Peyer's patch (tissue), 4 donors: ENCODE results near the gene ZIC4. TPM values are rescaled to one million over a fixed set of nuclear protein-coding genes. Genes with fewer than 3 reads are reported as not detected.

Experiments used
- DNase-seq, 3 donors: peaks; one replicate each; pipeline ENCODE4 v3.0.0-alpha.2; 2017 to 2019
- H3K27ac ChIP-seq, 4 donors: fragments of 200-600 bp; sonication (generic); one replicate each; pipeline ENCODE4 v1.5.1; 2016 to 2019
- H3K27me3 ChIP-seq, 2 donors: fragments of 200-600 bp; sonication (generic); one replicate each; pipeline ENCODE4 v1.5.1; 2019
- H3K36me3 ChIP-seq, 3 donors: fragments of 200-600 bp; sonication (generic); one replicate each; pipeline ENCODE4 v1.5.1; 2016 to 2019
- H3K4me1 ChIP-seq, 4 donors: fragments of 200-600 bp; sonication (generic); one replicate each; pipeline ENCODE4 v1.5.1; 2016 to 2019
- H3K4me3 ChIP-seq, 4 donors: fragments of 200-600 bp; sonication (generic); 1 replicate in 3 of 4; 2 replicates in 1 of 4; pipeline ENCODE4 v1.5.1; 2016 to 2019; ENCODE audit warnings: mild to moderate bottlenecking in 1 of 4
- H3K9me3 ChIP-seq, 4 donors: fragments of 200-600 bp; sonication (generic); one replicate each; pipeline ENCODE4 v1.5.1; 2016 to 2019; ENCODE audit warnings: mild to moderate bottlenecking in 1 of 4
- CTCF ChIP-seq, 6 experiments: fragments of 450-650 bp in 4 of 6; fragments of 200-600 bp in 2 of 6; sonication (generic) in 1 of 6; IDR thresholded peaks; one replicate each; pipeline ENCODE4 v1.5.1; 2017 to 2019; ENCODE audit warnings: antibody characterized with exemption in 6 of 6, mild to moderate bottlenecking in 3 of 6, moderate library complexity in 1 of 6
- POLR2A ChIP-seq, 2 donors: fragments of 450-650 bp; IDR thresholded peaks; one replicate each; pipeline ENCODE4 v1.5.1; 2017; ENCODE audit warnings: antibody characterized with exemption in 2 of 2, mild to moderate bottlenecking in 2 of 2, moderate library complexity in 2 of 2
- total RNA-seq, 4 donors: library from RNA; depleted of rRNA; stranded (reverse); fragments of >200 nt; gene quantifications; one replicate each; pipeline ENCODE4 v1.1.0, GENCODE V29; 2016

ZIC4 gene
- total RNA-seq, 4 donors from 2014 or later = not detected

- DNase-seq = no peak
- H3K27me3 ChIP-seq = peaks cover 0 to 41% of the 10 kb centered on the region in 2 donors
- TF ChIP-seq POLR2A (IDR thresholded peaks at IDR 0.05) (no peak), CTCF (IDR thresholded peaks at IDR 0.05) (no peak)
These were observed 49.1 kb downstream of the ZIC4 start for GRCh38 chr3:147356909-147357900.

GRCh38 chr3:147356145-147356908 is 50.0 kb downstream of the ZIC4 start:
- Histone ChIP-seq H3K4me3 (no peak overlapping the region), H3K9me3 (no peaks in the 10 kb centered on the region), H3K36me3 (no peaks in the 10 kb centered on the region), H3K27me3 (peaks cover 0 to 41% of the 10 kb centered on the region in 2 donors), H3K27ac (no peak overlapping the region), H3K4me1 (no peaks in the 10 kb centered on the region)
- DNase-seq = no peak
- TF ChIP-seq CTCF (IDR thresholded peaks at IDR 0.05) (no peak), POLR2A (IDR thresholded peaks at IDR 0.05) (no peak)

More at GRCh38 chr3:147356909-147357900, 49.1 kb downstream of the ZIC4 start:
- Histone ChIP-seq H3K4me3 (no peak overlapping the region), H3K4me1 (no peaks in the 10 kb centered on the region), H3K36me3 (no peaks in the 10 kb centered on the region), H3K9me3 (no peaks in the 10 kb centered on the region), H3K27ac (no peak overlapping the region)

GRCh38 chr3:147355753-147356090 is 50.6 kb downstream of the ZIC4 start:
- Histone ChIP-seq H3K36me3 (no peaks in the 10 kb centered on the region), H3K4me3 (no peak overlapping the region), H3K27me3 (peaks cover 0 to 41% of the 10 kb centered on the region in 2 donors), H3K4me1 (no peaks in the 10 kb centered on the region), H3K27ac (no peak overlapping the region), H3K9me3 (no peaks in the 10 kb centered on the region)
- DNase-seq = no peak
- TF ChIP-seq CTCF (IDR thresholded peaks at IDR 0.05) (no peak), POLR2A (IDR thresholded peaks at IDR 0.05) (no peak)

- TF ChIP-seq POLR2A (IDR thresholded peaks at IDR 0.05) = no peak
- TF ChIP-seq CTCF (IDR thresholded peaks at IDR 0.05) = no peak
These were observed 51.1 kb downstream of the ZIC4 start for GRCh38 chr3:147355084-147355752.

GRCh38 chr3:147354623-147355022 is 51.7 kb downstream of the ZIC4 start:
- no peaks in the 10 kb centered on the region for H3K9me3 ChIP-seq
- H3K4me3 ChIP-seq = no peak overlapping the region
- peaks cover 0 to 39% of the 10 kb centered on the region in 2 donors for H3K27me3 ChIP-seq
- no peaks in the 10 kb centered on the region for H3K4me1 ChIP-seq
- H3K27ac ChIP-seq = no peak overlapping the region
- no peak for TF ChIP-seq POLR2A (IDR thresholded peaks at IDR 0.05)
- TF ChIP-seq CTCF (IDR thresholded peaks at IDR 0.05) = no peak
- no peaks in the 10 kb centered on the region for H3K36me3 ChIP-seq
- DNase-seq = no peak

More at GRCh38 chr3:147355084-147355752, 51.1 kb downstream of the ZIC4 start:
- Histone ChIP-seq H3K27me3 (peaks cover 0 to 41% of the 10 kb centered on the region in 2 donors), H3K27ac (no peak overlapping the region), H3K9me3 (no peaks in the 10 kb centered on the region), H3K4me3 (no peak overlapping the region), H3K4me1 (no peaks in the 10 kb centered on the region), H3K36me3 (no peaks in the 10 kb centered on the region)
- no peak for DNase-seq
